NCI-H345 treated with DMSO at 0.1 percent for 48 hours (cell line): ENCODE measurements around the gene AADACL3.
"Not testable (repeated sequence)": the region's sequence is repeated elsewhere in the genome, so short reads cannot be mapped to it uniquely, and the experiment has no call there.

Experiments used
- DNase-seq: peaks from one replicate; lab custom pipeline; 2025; ENCODE audit not compliant: unreplicated experiment; lab: John Stamatoyannopoulos, UW

AADACL3 gene, protein sequence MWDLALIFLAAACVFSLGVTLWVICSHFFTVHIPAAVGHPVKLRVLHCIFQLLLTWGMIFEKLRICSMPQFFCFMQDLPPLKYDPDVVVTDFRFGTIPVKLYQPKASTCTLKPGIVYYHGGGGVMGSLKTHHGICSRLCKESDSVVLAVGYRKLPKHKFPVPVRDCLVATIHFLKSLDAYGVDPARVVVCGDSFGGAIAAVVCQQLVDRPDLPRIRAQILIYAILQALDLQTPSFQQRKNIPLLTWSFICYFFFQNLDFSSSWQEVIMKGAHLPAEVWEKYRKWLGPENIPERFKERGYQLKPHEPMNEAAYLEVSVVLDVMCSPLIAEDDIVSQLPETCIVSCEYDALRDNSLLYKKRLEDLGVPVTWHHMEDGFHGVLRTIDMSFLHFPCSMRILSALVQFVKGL

DNA sequence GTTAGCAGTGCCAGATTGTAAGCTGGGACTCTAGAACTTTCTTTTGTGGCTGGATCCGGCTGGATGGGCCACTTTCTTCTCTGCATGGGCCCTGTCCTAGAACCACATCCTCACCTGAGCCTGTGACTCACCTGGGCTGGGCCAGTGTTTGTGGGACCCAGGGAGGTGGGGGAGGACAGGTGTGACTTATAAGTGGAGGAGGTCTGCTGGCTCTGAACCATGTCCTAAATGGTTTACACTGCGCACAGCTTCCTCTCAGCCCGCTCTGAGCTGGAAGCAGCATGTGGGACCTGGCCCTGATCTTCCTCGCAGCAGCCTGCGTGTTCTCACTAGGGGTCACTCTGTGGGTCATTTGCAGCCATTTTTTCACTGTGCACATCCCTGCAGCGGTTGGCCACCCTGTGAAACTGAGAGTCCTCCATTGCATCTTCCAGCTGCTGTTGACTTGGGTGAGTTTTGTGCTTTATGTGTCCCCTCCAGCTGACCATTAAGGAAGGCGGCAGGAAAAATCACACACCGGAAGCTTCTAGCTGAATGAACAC, at the start of gene AADACL3:
TSS of gene AADACL3 (plus strand) at position 215 of the 542 bp plus-strand sequence. CDS start at position 282, 67 bp downstream.
- no peak for DNase-seq

- DNase-seq: no peak
Measured at GRCh38 chr1:12666141-12666735, 49.7 kb upstream of the AADACL3 start.

- DNase-seq: no peak
Measured at GRCh38 chr1:12669529-12670068, 46.3 kb upstream of the AADACL3 start.

DNA sequence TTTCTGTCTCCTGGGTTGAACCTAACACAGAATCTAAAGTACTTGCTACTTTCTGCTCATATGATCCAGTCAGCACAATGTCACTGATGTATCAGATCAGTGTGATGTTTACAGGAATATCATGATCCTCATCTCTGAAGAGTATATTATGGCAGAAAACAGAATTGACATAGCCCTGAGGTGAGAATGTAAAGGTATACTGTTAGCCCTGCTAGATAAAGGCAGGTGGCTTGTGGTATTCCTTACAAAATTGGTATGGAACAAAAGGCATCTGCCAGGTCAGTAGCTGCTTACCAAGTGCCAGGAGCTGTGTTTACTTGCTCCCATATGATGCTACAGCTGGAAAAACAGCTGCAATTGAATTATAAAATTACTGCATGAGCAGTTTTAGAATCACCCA, 41.6 kb upstream of the AADACL3 start:
- no peak for DNase-seq

DNA sequence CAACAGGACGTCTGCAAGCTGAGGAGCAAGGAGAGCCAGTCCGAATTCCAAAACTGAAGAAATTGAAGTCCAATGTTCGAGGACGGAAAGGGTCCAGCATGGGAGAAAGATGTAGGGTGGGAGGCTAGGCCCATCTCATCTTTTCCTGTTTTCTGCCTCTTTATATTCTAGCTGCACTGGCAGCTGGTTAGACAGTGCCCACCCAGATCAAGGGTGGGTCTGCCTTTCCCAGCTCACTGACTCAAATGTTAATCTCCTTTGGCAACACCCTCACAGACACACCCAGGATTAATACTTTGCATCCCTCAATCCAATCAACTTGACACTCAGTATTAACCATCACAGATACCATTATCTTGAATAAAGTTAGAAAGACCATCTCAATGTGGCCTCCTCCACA, 39.8 kb upstream of the AADACL3 start:
- not testable (repeated sequence) for DNase-seq

GRCh38 chr1:12677565-12677964, 38.3 kb upstream of the AADACL3 start:
- DNase-seq: no peak

DNA sequence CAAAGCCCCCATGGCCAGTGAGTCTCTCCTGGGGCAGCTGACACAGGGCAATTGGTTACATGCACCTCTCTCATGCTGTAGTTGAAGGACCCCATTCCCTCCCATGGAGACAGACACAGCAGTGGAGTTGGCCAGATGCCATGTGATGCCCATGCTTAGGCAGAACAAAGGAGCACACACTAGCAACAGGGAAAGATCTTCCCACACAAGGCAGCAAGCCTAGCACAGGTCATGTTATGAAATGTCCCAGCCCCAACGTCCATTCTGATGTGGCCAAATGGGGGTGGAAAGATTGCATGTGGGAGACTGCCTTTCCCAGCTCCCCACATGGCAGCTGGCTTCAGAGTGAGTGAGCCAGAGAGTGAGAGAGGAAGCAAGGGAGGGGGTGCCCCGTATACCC, 37.6 kb upstream of the AADACL3 start:
- DNase-seq: no peak

DNA sequence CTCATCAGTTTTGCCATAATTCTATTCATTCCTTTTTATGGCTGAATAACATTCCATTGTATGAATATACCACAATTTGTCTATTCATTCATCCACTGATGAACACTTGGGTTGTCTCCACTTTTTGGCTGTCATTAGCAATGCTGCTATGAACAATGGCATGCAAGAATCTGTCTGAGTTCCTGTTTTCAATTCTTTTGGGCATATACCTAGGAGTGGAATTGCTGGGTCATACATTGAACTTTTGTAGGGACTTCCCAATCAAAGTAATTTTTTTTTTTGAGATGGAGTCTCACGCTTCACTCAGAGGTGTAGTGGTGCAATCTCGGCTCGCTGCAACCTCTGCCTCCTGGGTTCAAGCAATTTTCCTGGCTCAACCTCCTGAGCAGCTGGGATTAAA, 37.1 kb upstream of the AADACL3 start:
- no peak for DNase-seq

- no peak for DNase-seq
Measured at GRCh38 chr1:12690156-12690555, 25.8 kb upstream of the AADACL3 start.

- DNase-seq: no peak
Measured at GRCh38 chr1:12692967-12693782, 22.7 kb upstream of the AADACL3 start.

GRCh38 chr1:12696658-12697057, 19.3 kb upstream of the AADACL3 start:
- no peak for DNase-seq

- DNase-seq: no peak
Measured at GRCh38 chr1:12697397-12697796, 18.5 kb upstream of the AADACL3 start.

- no peak for DNase-seq
Measured at GRCh38 chr1:12703821-12704451, 12.0 kb upstream of the AADACL3 start.

- no peak for DNase-seq
Measured at GRCh38 chr1:12706061-12706460, 9.8 kb upstream of the AADACL3 start.

DNA sequence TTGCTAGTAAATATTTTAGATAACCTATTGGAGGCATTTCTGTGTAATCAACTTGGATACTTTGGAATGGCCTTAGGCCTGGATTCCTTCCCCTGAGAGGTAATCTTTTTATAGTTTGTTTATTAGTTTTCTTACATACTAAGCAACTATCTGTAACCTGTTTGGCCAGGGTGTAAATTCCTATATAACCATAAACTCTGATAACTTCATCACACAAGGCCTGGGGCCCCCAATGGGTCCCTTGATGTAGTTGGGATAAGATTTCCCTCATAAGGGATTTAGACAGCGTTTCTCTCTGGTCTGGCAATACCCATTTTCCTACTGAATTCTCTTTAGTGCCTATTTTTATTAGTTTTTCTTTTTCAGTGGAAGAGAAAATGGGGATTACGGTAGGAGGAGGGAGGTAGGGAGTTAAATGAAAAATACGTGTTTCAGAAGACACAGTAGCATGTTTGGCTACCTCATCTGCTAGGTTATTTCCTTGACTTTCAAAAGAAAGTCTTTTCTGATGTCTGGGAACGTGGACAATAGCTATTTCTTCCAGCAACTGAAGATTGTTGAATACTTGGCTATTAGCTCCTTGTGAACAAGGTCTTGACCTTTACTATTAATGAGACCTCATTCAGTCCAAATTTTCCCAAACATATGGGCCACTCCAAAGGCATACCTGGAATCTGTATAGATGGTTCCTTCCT, 7.4 kb upstream of the AADACL3 start:
- DNase-seq: no peak

- no peak for DNase-seq
Measured at GRCh38 chr1:12709091-12709491, 6.8 kb upstream of the AADACL3 start.

GRCh38 chr1:12709696-12710095, 6.2 kb upstream of the AADACL3 start:
- DNase-seq: no peak

- no peak for DNase-seq
Measured at GRCh38 chr1:12711536-12711935, 4.4 kb upstream of the AADACL3 start.

DNA sequence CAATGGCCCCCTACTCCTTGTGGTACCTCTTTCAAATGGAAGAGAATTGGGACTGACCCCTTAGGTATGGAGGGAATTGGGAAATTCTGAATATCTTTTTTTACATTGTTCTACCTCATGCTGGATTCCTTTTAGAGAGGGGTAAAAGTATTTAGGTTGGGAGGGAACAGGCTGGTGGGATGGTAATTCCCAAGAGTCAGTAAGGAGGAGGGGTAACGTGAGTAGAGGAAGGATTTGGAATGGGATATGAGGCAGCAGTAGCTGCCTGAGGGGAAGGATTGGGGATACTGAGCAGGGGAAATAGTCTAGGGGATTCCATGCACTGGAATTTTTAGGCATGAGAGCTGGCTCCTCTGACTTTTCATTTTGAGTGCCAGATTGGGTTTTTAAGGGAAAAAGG, 3.8 kb upstream of the AADACL3 start:
- DNase-seq: no peak

GRCh38 chr1:12712929-12713328, 3.0 kb upstream of the AADACL3 start:
- DNase-seq: no peak
